Parathyroid adenoma (tissue), 2 donors: ENCODE results near the gene ERLIN1.
A peak's percentile ranks its signal among the peaks of the same experiment; 100 is the strongest.

Experiments
- H2AFZ ChIP-seq: fragments of 300-600 bp; sonication (generic); one replicate; pipeline ENCODE4 v1.7.0; 2017; ENCODE audit warnings: antibody characterized with exemption, mild to moderate bottlenecking
- H3K27ac ChIP-seq: fragments of 300-600 bp; sonication (generic); one replicate; pipeline ENCODE4 v1.7.0; 2017
- H3K27me3 ChIP-seq: fragments of 300-600 bp; sonication (generic); one replicate; pipeline ENCODE4 v1.7.0; 2017; ENCODE audit warnings: low read length; ENCODE audit not compliant: control insufficient read depth, insufficient read depth
- H3K36me3 ChIP-seq: fragments of 300-600 bp; sonication (generic); one replicate; pipeline ENCODE4 v1.7.0; 2017; ENCODE audit warnings: low read length; ENCODE audit not compliant: control insufficient read depth, insufficient read depth
- H3K4me1 ChIP-seq: fragments of 300-600 bp; sonication (generic); one replicate; pipeline ENCODE4 v1.7.0; 2017; ENCODE audit warnings: control low read depth
- H3K4me2 ChIP-seq: fragments of 300-600 bp; sonication (generic); one replicate; pipeline ENCODE4 v1.7.0; 2017; ENCODE audit warnings: low read length
- H3K4me3 ChIP-seq: fragments of 300-600 bp; sonication (generic); one replicate; pipeline ENCODE4 v1.7.0; 2017; ENCODE audit warnings: low read depth, low read length
- H3K79me2 ChIP-seq: fragments of 300-600 bp; sonication (generic); one replicate; pipeline ENCODE4 v1.7.0; 2017; ENCODE audit warnings: control low read depth
- H3K9ac ChIP-seq: fragments of 300-600 bp; sonication (generic); one replicate; pipeline ENCODE4 v1.7.0; 2017; ENCODE audit warnings: mild to moderate bottlenecking
- H3K9me3 ChIP-seq: fragments of 300-600 bp; sonication (generic); one replicate; pipeline ENCODE4 v1.7.0; 2017; ENCODE audit warnings: low read length; ENCODE audit not compliant: control insufficient read depth
- TF ChIP-seq, protein P1 (sequence below): fragments of 300-600 bp; sonication (generic); IDR thresholded peaks from one replicate; pipeline ENCODE4 v1.7.0; 2017; ENCODE audit warnings: antibody characterized with exemption, mild to moderate bottlenecking
- donor health status: primary hyperparathyroidism.

Gene ERLIN1

DNA sequence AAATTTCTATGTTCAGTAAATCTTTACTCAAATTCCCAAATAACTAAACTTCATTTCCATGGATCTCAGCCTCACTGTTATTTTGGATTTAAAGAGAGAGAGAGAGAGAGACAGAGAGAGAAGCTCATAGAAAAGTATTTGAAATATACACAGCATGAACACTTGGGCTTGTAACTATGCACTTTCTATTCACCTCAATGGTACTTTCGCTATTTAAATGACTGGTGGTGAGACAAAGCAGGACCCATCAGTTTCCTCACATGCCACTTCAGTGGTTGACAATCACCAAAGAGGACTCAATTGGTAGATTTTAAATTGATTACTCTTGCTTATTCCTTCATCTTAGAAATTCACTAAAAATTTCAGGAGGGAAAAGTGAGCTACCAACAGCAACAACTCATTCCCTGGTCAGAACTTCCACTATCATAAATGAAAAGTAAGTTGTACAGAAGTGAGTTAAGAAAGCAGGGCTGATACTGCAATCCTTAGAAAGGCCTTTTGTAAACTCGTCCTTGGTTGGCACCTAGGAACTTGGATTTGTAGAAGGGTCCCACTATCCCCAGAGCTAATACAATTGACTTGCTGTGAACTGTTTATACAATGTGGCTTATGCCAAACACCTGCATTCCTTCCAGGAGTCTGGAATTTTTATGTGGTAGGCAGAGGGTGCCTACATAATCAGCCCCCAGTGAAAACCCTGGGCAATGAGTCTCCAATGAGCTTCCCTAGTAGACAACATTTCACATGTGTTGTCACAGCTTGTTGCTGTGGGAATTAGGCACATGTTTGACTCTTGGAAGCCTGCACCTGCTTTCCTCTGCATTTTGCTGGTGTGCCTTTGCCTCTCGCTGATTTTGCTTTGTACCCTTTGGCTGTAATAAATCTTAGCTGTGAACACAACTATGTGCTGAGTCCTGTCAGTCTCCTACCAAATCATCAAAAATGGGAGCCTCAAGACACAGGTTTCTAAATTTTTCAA, 10.8 kb downstream of the ERLIN1 start:
- Histone ChIP-seq H3K4me1 (no peaks in the 10 kb centered on the region), H3K27me3 (no peaks in the 10 kb centered on the region), H3K27ac (no peak overlapping the region), H3K36me3 (no peaks in the 10 kb centered on the region), H3K4me3 (no peak overlapping the region), H3K79me2 (peaks cover 5% of the 10 kb centered on the region), H2AFZ (no peak overlapping the region), H3K4me2 (no peak overlapping the region), H3K9me3 (no peaks in the 10 kb centered on the region), H3K9ac (no peak overlapping the region)
- TF ChIP-seq, protein P1, sequence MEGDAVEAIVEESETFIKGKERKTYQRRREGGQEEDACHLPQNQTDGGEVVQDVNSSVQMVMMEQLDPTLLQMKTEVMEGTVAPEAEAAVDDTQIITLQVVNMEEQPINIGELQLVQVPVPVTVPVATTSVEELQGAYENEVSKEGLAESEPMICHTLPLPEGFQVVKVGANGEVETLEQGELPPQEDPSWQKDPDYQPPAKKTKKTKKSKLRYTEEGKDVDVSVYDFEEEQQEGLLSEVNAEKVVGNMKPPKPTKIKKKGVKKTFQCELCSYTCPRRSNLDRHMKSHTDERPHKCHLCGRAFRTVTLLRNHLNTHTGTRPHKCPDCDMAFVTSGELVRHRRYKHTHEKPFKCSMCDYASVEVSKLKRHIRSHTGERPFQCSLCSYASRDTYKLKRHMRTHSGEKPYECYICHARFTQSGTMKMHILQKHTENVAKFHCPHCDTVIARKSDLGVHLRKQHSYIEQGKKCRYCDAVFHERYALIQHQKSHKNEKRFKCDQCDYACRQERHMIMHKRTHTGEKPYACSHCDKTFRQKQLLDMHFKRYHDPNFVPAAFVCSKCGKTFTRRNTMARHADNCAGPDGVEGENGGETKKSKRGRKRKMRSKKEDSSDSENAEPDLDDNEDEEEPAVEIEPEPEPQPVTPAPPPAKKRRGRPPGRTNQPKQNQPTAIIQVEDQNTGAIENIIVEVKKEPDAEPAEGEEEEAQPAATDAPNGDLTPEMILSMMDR, result no peak

DNA sequence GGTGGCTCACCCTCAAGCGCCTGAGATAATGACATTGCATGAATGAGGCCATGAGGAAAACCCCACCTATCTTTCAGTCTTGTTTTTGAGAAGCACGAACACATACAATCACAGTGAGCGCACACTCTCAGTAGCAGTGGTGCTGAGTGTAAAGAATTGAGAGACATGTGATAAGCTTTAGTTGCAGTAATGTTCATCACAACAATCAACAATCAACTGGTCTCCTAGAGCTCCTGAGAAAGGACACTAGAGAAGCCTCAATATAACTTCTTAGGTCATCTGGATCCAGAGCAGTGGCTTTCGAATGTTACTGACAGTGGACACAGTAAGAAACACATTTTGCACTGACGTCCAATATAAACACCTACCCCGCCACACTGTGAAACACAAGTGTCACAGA, 12.8 kb downstream of the ERLIN1 start:
- H3K4me2 ChIP-seq, result no peak overlapping the region
- H3K9ac ChIP-seq, result no peak overlapping the region
- no peaks in the 10 kb centered on the region for H3K36me3 ChIP-seq
- TF ChIP-seq, protein P1, result no peak
- no peak overlapping the region for H2AFZ ChIP-seq
- peaks cover 5% of the 10 kb centered on the region for H3K79me2 ChIP-seq
- no peaks in the 10 kb centered on the region for H3K9me3 ChIP-seq
- H3K27me3 ChIP-seq, result no peaks in the 10 kb centered on the region
- H3K4me3 ChIP-seq, result no peak overlapping the region
- H3K4me1 ChIP-seq, result peaks cover 2% of the 10 kb centered on the region
- no peak overlapping the region for H3K27ac ChIP-seq

GRCh38 chr10:100172349-100172748, 13.5 kb downstream of the ERLIN1 start:
- no peaks in the 10 kb centered on the region for H3K9me3 ChIP-seq
- no peaks in the 10 kb centered on the region for H3K36me3 ChIP-seq
- H3K4me1 ChIP-seq, result peaks cover 4% of the 10 kb centered on the region
- H3K27ac ChIP-seq, result no peak overlapping the region
- no peak overlapping the region for H3K9ac ChIP-seq
- H3K4me3 ChIP-seq, result no peak overlapping the region
- H3K4me2 ChIP-seq, result no peak overlapping the region
- no peaks in the 10 kb centered on the region for H3K27me3 ChIP-seq
- TF ChIP-seq, protein P1, result no peak
- no peak overlapping the region for H2AFZ ChIP-seq
- peaks cover 5% of the 10 kb centered on the region for H3K79me2 ChIP-seq

- Histone ChIP-seq H3K9ac (no peak overlapping the region), H3K4me1 (peaks cover 4% of the 10 kb centered on the region), H3K27ac (peak overlapping the region; percentile 6), H3K9me3 (no peaks in the 10 kb centered on the region), H3K4me3 (no peak overlapping the region), H3K79me2 (peaks cover 9% of the 10 kb centered on the region), H3K4me2 (no peak overlapping the region), H3K27me3 (no peaks in the 10 kb centered on the region), H3K36me3 (no peaks in the 10 kb centered on the region), H2AFZ (no peak overlapping the region)
- TF ChIP-seq, protein P1, result no peak
Measured at GRCh38 chr10:100168313-100168643, 17.6 kb downstream of the ERLIN1 start.
